DMS 273 (cell line): ENCODE results near the gene CDH13.

ENCODE experiments used
- DNase-seq: peaks from one replicate; lab custom pipeline; 2025; ENCODE audit not compliant: unreplicated experiment; lab: John Stamatoyannopoulos, UW

The CDH13 gene

GRCh38 chr16:83768986-83769385 is 1142.2 kb downstream of the CDH13 start:
- DNase-seq = no peak

GRCh38 chr16:83769397-83770008 is 1142.7 kb downstream of the CDH13 start:
- DNase-seq = no peak

GRCh38 chr16:83771306-83771942 is 1144.7 kb downstream of the CDH13 start:
- peak; percentile 6 for DNase-seq

GRCh38 chr16:83772806-83773205 is 1146.0 kb downstream of the CDH13 start:
- no peak for DNase-seq

- DNase-seq = no peak
These were observed 1147.3 kb downstream of the CDH13 start for GRCh38 chr16:83774066-83774465.

GRCh38 chr16:83776944-83777343 is 1150.2 kb downstream of the CDH13 start:
- DNase-seq = no peak

- peak; percentile 9 for DNase-seq
These were observed 1153.1 kb downstream of the CDH13 start for GRCh38 chr16:83779886-83780285.

GRCh38 chr16:83785455-83785854 is 1158.7 kb downstream of the CDH13 start:
- no peak for DNase-seq

- DNase-seq = no peak
These were observed 1163.1 kb downstream of the CDH13 start for GRCh38 chr16:83789642-83790401.

- DNase-seq = no peak
These were observed 1165.1 kb downstream of the CDH13 start for GRCh38 chr16:83791916-83792315.

- peak; percentile 9 for DNase-seq
These were observed 1165.6 kb downstream of the CDH13 start for GRCh38 chr16:83792391-83792790.

GRCh38 chr16:83793179-83793578 is 1166.4 kb downstream of the CDH13 start:
- peak; percentile 20 for DNase-seq

GRCh38 chr16:83794860-83795554 is 1168.2 kb downstream of the CDH13 start:
- DNase-seq = no peak

GRCh38 chr16:83797013-83797412 is 1170.2 kb downstream of the CDH13 start:
- DNase-seq = no peak

GRCh38 chr16:83799336-83799735 is 1172.6 kb downstream of the CDH13 start:
- DNase-seq = no peak

- no peak for DNase-seq
These were observed 1175.4 kb downstream of the CDH13 start for GRCh38 chr16:83802135-83802534.

GRCh38 chr16:83802554-83803205 is 1175.9 kb downstream of the CDH13 start:
- DNase-seq = no peak

GRCh38 chr16:83803811-83804210 is 1177.0 kb downstream of the CDH13 start:
- no peak for DNase-seq

- DNase-seq = no peak
These were observed 1177.6 kb downstream of the CDH13 start for GRCh38 chr16:83804366-83804765.

- no peak for DNase-seq
These were observed 1179.3 kb downstream of the CDH13 start for GRCh38 chr16:83806036-83806435.

GRCh38 chr16:83806731-83807130 is 1180.0 kb downstream of the CDH13 start:
- DNase-seq = no peak
